WTC11 (cell line): ENCODE measurements around the gene FDCSP. TPM values are rescaled to one million over a fixed set of nuclear protein-coding genes. Genes with fewer than 3 reads are reported as not detected.
"Not testable (repeated sequence)": the region's sequence is repeated elsewhere in the genome, so short reads cannot be mapped to it uniquely, and the experiment has no call there.

Source experiments
- ATAC-seq: fragments of 200-7000 bp; cut with Tn5 transposase; 2 replicates; pipeline ENCODE4 v1.10.0; 2021; ENCODE audit warnings: mild to moderate bottlenecking, moderate library complexity
- CTCF ChIA-PET: fragments of 300-600 bp; sonication (Branson Sonifier 250); formaldehyde crosslinking; loops from one replicate; lab custom pipeline; 2021; ENCODE audit warnings: antibody characterized with exemption; lab: Charles Lee
- POLR2A ChIA-PET: fragments of 350-600 bp; sonication (Branson Sonifier 250); formaldehyde crosslinking; loops from one replicate; lab custom pipeline; 2021; ENCODE audit warnings: antibody characterized with exemption; lab: Charles Lee
- DNase-seq: peaks from one replicate; pipeline ENCODE4 v3.0.0; 2021; ENCODE audit warnings: low spot score
- H3K27ac Mint-ChIP-seq: 2 replicates; pipeline ENCODE4 v1.8.0; 2021; ENCODE audit warnings: mixed read lengths
- H3K27me3 Mint-ChIP-seq: 2 replicates; pipeline ENCODE4 v1.8.0; 2021; ENCODE audit warnings: low read depth, mild to moderate bottlenecking, moderate library complexity, mixed read lengths
- H3K36me3 Mint-ChIP-seq: 2 replicates; pipeline ENCODE4 v1.8.0; 2021; ENCODE audit warnings: mixed read lengths
- H3K4me1 Mint-ChIP-seq: 2 replicates; pipeline ENCODE4 v1.8.0; 2022; ENCODE audit warnings: mixed read lengths
- H3K4me3 Mint-ChIP-seq: 2 replicates; pipeline ENCODE4 v1.8.0; 2021; ENCODE audit warnings: mild to moderate bottlenecking, moderate library complexity, mixed read lengths
- H3K9me3 Mint-ChIP-seq: 2 replicates; pipeline ENCODE4 v1.8.0; 2021; ENCODE audit warnings: mixed read lengths
- ATF1 ChIP-seq: sonication (generic); formaldehyde crosslinking; IDR thresholded peaks from 2 replicates; pipeline ENCODE4 v1.8.1; 2023; ENCODE audit warnings: mild to moderate bottlenecking, moderate library complexity, missing genetic modification reagents
- CDX4 ChIP-seq: fragments of 250-450 bp; sonication (Bioruptor Pico); IDR thresholded peaks from 2 replicates; pipeline ENCODE4 v1.9.0; 2021; ENCODE audit warnings: moderate library complexity, mild to moderate bottlenecking, inconsistent platforms, borderline replicate concordance
- EMX1 ChIP-seq: fragments of 250-450 bp; sonication (Bioruptor Pico); IDR thresholded peaks from 2 replicates; pipeline ENCODE4 v1.8.0; 2021; ENCODE audit warnings: mild to moderate bottlenecking
- ERG ChIP-seq: fragments of 250-450 bp; sonication (Bioruptor Pico); IDR thresholded peaks from 2 replicates; pipeline ENCODE4 v1.8.0; 2021; ENCODE audit warnings: mild to moderate bottlenecking
- ESRRA ChIP-seq: sonication (generic); formaldehyde crosslinking; IDR thresholded peaks from 2 replicates; pipeline ENCODE4 v1.8.1; 2022; ENCODE audit warnings: mild to moderate bottlenecking, missing genetic modification reagents, borderline replicate concordance
- FOXK1 ChIP-seq: sonication (generic); formaldehyde crosslinking; IDR thresholded peaks from 2 replicates; pipeline ENCODE4 v1.8.0; 2022; ENCODE audit warnings: mild to moderate bottlenecking, moderate library complexity, missing genetic modification reagents
- GABPB1 ChIP-seq: sonication (generic); formaldehyde crosslinking; IDR thresholded peaks from 2 replicates; pipeline ENCODE4 v1.8.1; 2023; ENCODE audit warnings: mild to moderate bottlenecking, missing genetic modification reagents
- MLX ChIP-seq: sonication (generic); formaldehyde crosslinking; IDR thresholded peaks from 2 replicates; pipeline ENCODE4 v1.8.1; 2023; ENCODE audit warnings: mild to moderate bottlenecking, missing genetic modification reagents, moderate library complexity
- NFATC4 ChIP-seq: fragments of 250-450 bp; sonication (Bioruptor Pico); IDR thresholded peaks from 2 replicates; pipeline ENCODE4 v1.9.0; 2021; ENCODE audit warnings: mild to moderate bottlenecking
- NR2C2 ChIP-seq: sonication (generic); formaldehyde crosslinking; IDR thresholded peaks from 2 replicates; pipeline ENCODE4 v1.8.0; 2022; ENCODE audit warnings: mild to moderate bottlenecking, missing genetic modification reagents
- NR3C1 ChIP-seq: sonication (generic); formaldehyde crosslinking; conservative IDR thresholded peaks from 2 replicates; pipeline ENCODE4 v1.8.1; 2023; ENCODE audit warnings: low read depth, mild to moderate bottlenecking, missing genetic modification reagents
- PRDM15 ChIP-seq: sonication (generic); formaldehyde crosslinking; IDR thresholded peaks from 2 replicates; pipeline ENCODE4 v1.8.0; 2022; ENCODE audit warnings: missing genetic modification reagents
- TP53 ChIP-seq: sonication (generic); formaldehyde crosslinking; IDR thresholded peaks from 2 replicates; pipeline ENCODE4 v1.8.1; 2023; ENCODE audit warnings: mild to moderate bottlenecking, missing genetic modification reagents
- ZBTB21 ChIP-seq: sonication (generic); formaldehyde crosslinking; IDR thresholded peaks from 2 replicates; pipeline ENCODE4 v1.8.1; 2023; ENCODE audit warnings: mild to moderate bottlenecking, missing genetic modification reagents, borderline replicate concordance
- ZMAT4 ChIP-seq: fragments of 250-450 bp; sonication (Bioruptor Pico); IDR thresholded peaks from 2 replicates; pipeline ENCODE4 v1.9.0; 2021; ENCODE audit warnings: mild to moderate bottlenecking
- ZNF121 ChIP-seq: sonication (generic); formaldehyde crosslinking; IDR thresholded peaks from 2 replicates; pipeline ENCODE4 v1.8.0; 2023; ENCODE audit warnings: missing genetic modification reagents
- ZNF219 ChIP-seq: sonication (generic); formaldehyde crosslinking; IDR thresholded peaks from 2 replicates; pipeline ENCODE4 v1.8.0; 2023; ENCODE audit warnings: missing genetic modification reagents, mild to moderate bottlenecking, borderline replicate concordance
- ZNF232 ChIP-seq: sonication (generic); formaldehyde crosslinking; IDR thresholded peaks from 2 replicates; pipeline ENCODE4 v1.8.0; 2022; ENCODE audit warnings: mild to moderate bottlenecking, missing genetic modification reagents
- ZNF263 ChIP-seq: sonication (generic); formaldehyde crosslinking; IDR thresholded peaks from 2 replicates; pipeline ENCODE4 v1.8.1; 2022; ENCODE audit warnings: low read depth, mild to moderate bottlenecking, moderate library complexity, missing genetic modification reagents
- ZNF396 ChIP-seq: fragments of 250-450 bp; sonication (Bioruptor Pico); IDR thresholded peaks from 2 replicates; pipeline ENCODE4 v1.8.0; 2021; ENCODE audit warnings: mild to moderate bottlenecking, moderate library complexity, borderline replicate concordance
- ZNF423 ChIP-seq: fragments of 250-450 bp; sonication (Bioruptor Pico); IDR thresholded peaks from 2 replicates; pipeline ENCODE4 v2.1.2; 2022; ENCODE audit warnings: mild to moderate bottlenecking, moderate library complexity
- ZNF512 ChIP-seq: sonication (generic); formaldehyde crosslinking; IDR thresholded peaks from 2 replicates; pipeline ENCODE4 v1.8.1; 2022; ENCODE audit warnings: missing genetic modification reagents, borderline replicate concordance
- ZNF671 ChIP-seq: fragments of 250-450 bp; sonication (Bioruptor Pico); IDR thresholded peaks from 2 replicates; pipeline ENCODE4 v1.8.0; 2021; ENCODE audit warnings: mild to moderate bottlenecking
- total RNA-seq: library from RNA; stranded (reverse); gene quantifications from 3 replicates; pipeline ENCODE4 v1.2.3, GENCODE V29; 2021

The FDCSP gene
- total RNA-seq, 1 experiment from 2014 or later: not detected

- peaks cover 7% of the 10 kb centered on the region for H3K4me1 Mint-ChIP-seq
- H3K27ac Mint-ChIP-seq: no peak overlapping the region
- TF ChIP-seq PRDM15 (CRISPR knock-in tag): no peak
- no peak for TF ChIP-seq ZNF671
- DNase-seq: no peak
- ATAC-seq: no peak
- no peaks in the 10 kb centered on the region for H3K9me3 Mint-ChIP-seq
- H3K4me3 Mint-ChIP-seq: no peak overlapping the region
- H3K36me3 Mint-ChIP-seq: no peaks in the 10 kb centered on the region
- no peaks in the 10 kb centered on the region for H3K27me3 Mint-ChIP-seq
- ChIA-PET POLR2A (no interaction called here), CTCF (interaction anchor here (0.6 kb wide), 1 partner anchor 335 kb away, joined by 3 read pairs; no protein-coding TSS in a partner anchor)
Measured at GRCh38 chr4:70196857-70197256, 29.1 kb upstream of the FDCSP start.

- H3K27me3 Mint-ChIP-seq: no peaks in the 10 kb centered on the region
- no peaks in the 10 kb centered on the region for H3K9me3 Mint-ChIP-seq
- peak; percentile 74 for ATAC-seq
- ChIA-PET CTCF (interaction anchor here (0.9 to 1.9 kb wide), 2 partner anchors 14 to 300 kb away, joined by 3 to 13 read pairs; no protein-coding TSS in a partner anchor), POLR2A (no interaction called here)
- no peak overlapping the region for H3K4me3 Mint-ChIP-seq
- peaks cover 7% of the 10 kb centered on the region for H3K4me1 Mint-ChIP-seq
- no peaks in the 10 kb centered on the region for H3K36me3 Mint-ChIP-seq
- no peak for DNase-seq
- peak overlapping the region; percentile 41 for H3K27ac Mint-ChIP-seq
- TF ChIP-seq ZNF396 (CRISPR knock-in tag) (no peak), NR3C1 (CRISPR knock-in tag) (no peak), ZNF263 (CRISPR knock-in tag) (no peak), GABPB1 (no peak), MLX (no peak), ZNF423 (CRISPR knock-in tag) (no peak), NR2C2 (no peak), ATF1 (no peak), TP53 (CRISPR knock-in tag) (no peak), EMX1 (no peak), ERG (CRISPR knock-in tag) (no peak), CDX4 (no peak), ZNF121 (CRISPR knock-in tag) (no peak), NFATC4 (CRISPR knock-in tag) (no peak), ZBTB21 (CRISPR knock-in tag) (no peak)
Measured at GRCh38 chr4:70197842-70198241, 28.1 kb upstream of the FDCSP start.

- no peaks in the 10 kb centered on the region for H3K36me3 Mint-ChIP-seq
- ATAC-seq (no peak), DNase-seq (no peak)
- no peaks in the 10 kb centered on the region for H3K4me1 Mint-ChIP-seq
- H3K27me3 Mint-ChIP-seq: no peaks in the 10 kb centered on the region
- CTCF ChIA-PET: interaction anchor here (1.7 kb wide), 1 partner anchor 21 kb away, joined by 4 read pairs; no protein-coding TSS in a partner anchor
- H3K27ac Mint-ChIP-seq: no peak overlapping the region
- POLR2A ChIA-PET: no interaction called here
- peaks cover 5% of the 10 kb centered on the region for H3K9me3 Mint-ChIP-seq
- H3K4me3 Mint-ChIP-seq: no peak overlapping the region
- no peak for TF ChIP-seq FOXK1 (CRISPR knock-in tag)
- TF ChIP-seq TP53 (CRISPR knock-in tag): no peak
- no peak for TF ChIP-seq EMX1
- TF ChIP-seq NR3C1 (CRISPR knock-in tag): no peak
- TF ChIP-seq ESRRA: no peak
- no peak for TF ChIP-seq ZNF232
- no peak for TF ChIP-seq ZNF219 (CRISPR knock-in tag)
- no peak for TF ChIP-seq ZMAT4
- no peak for TF ChIP-seq NR2C2
- TF ChIP-seq ZNF512 (CRISPR knock-in tag): no peak
Measured at GRCh38 chr4:70203601-70204000, 22.3 kb upstream of the FDCSP start.

GRCh38 chr4:70212752-70213151 lies 13.2 kb upstream of the FDCSP start:
- DNase-seq, H3K4me1 Mint-ChIP-seq, H3K36me3 Mint-ChIP-seq, CTCF ChIA-PET, H3K27me3 Mint-ChIP-seq, POLR2A ChIA-PET, H3K27ac Mint-ChIP-seq, ATAC-seq, H3K4me3 Mint-ChIP-seq: not testable (repeated sequence)
- peaks cover 21% of the 10 kb centered on the region for H3K9me3 Mint-ChIP-seq
